ENCODE data around the gene GRID1.

Gene GRID1

DNA sequence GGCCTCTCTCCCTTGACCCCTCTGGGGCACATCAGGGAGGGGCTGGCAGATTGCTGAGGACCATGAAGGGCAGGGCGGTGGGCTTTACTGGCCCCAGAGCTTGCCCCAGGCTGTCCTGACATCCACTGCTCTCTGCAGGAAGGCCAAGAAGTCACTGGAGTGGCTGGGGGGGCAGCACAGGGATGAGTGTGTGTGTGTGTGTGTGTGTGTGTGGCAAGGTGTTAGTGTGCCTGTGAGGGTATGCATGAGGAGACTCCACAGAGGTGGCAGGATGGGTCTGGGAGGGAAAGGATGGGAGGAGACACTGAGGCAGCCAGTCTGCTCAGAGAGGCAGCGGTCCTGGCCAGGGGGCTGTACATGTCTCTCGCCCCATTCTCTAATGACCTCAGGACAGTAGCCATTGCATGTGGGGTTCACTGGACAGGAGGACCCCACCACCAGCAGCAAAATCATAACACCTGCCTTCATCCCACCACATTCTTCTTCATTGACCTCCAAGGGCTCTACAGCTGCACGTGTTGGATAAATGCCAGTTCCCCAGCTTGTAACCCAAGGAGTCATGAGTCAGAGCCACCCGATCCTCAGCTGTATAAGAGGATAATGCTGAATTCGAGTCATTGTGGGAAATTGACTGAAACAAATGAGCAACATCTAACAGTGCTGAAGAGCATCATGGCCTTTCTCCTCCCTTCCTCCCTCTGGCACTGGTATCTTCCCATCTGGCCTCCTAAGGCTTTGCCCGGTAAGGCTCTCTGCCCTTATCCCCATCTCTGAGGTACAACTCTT lies 720.5 kb downstream of the GRID1 start:
- no peak for TF ChIP-seq EZH2phosphoT487 (IDR thresholded peaks at IDR 0.05; ENCODE audit: low read length)
- TF ChIP-seq EZH2 (optimal IDR thresholded peaks at IDR 0.05; ENCODE audit: low read depth, low read length), result no peak
- H3K9me3 ChIP-seq (replicated peaks; ENCODE audit: insufficient read depth, low read length), result no peaks in the 10 kb centered on the region
- H3F3A ChIP-seq (ENCODE audit: insufficient read depth, low read length), result no peaks in the 10 kb centered on the region
- no peaks in the 10 kb centered on the region for H3K9me2 ChIP-seq (replicated peaks; ENCODE audit: insufficient read depth, low read length)
- no peaks in the 10 kb centered on the region for H3K79me2 ChIP-seq (ENCODE audit: low read length)
- H2AFZ ChIP-seq (ENCODE audit: low read length), result no peak overlapping the region
- H3K27me3 ChIP-seq (replicated peaks; ENCODE audit: insufficient read depth, low read length), result no peaks in the 10 kb centered on the region
- H3K4me3 ChIP-seq (ENCODE audit: low read length), result no peak overlapping the region
- DNase-seq, result no peak
- H3K36me3 ChIP-seq (replicated peaks; ENCODE audit: insufficient read depth, low read length), result no peaks in the 10 kb centered on the region
- no peaks in the 10 kb centered on the region for H4K20me1 ChIP-seq (ENCODE audit: insufficient read depth, low read length)
- no peak overlapping the region for H3K4me2 ChIP-seq (ENCODE audit: low read depth, low read length)
- no peak overlapping the region for H3K9ac ChIP-seq (ENCODE audit: low read length)
- no peaks in the 10 kb centered on the region for H3K4me1 ChIP-seq (ENCODE audit: low read length)
- no peak overlapping the region for H3K27ac ChIP-seq (ENCODE audit: low read length)

GRCh38 chr10:85645053-85645452 lies 721.5 kb downstream of the GRID1 start:
- Histone ChIP-seq H3K36me3 (replicated peaks; ENCODE audit: insufficient read depth, low read length) (no peaks in the 10 kb centered on the region), H3K27ac (ENCODE audit: low read length) (no peak overlapping the region), H3K4me3 (ENCODE audit: low read length) (no peak overlapping the region), H3K79me2 (ENCODE audit: low read length) (no peaks in the 10 kb centered on the region), H3K9me2 (replicated peaks; ENCODE audit: insufficient read depth, low read length) (no peaks in the 10 kb centered on the region), H3K9me3 (replicated peaks; ENCODE audit: insufficient read depth, low read length) (no peaks in the 10 kb centered on the region), H3K9ac (ENCODE audit: low read length) (no peak overlapping the region), H2AFZ (ENCODE audit: low read length) (no peak overlapping the region), H3K4me2 (ENCODE audit: low read depth, low read length) (no peak overlapping the region), H3K4me1 (ENCODE audit: low read length) (no peaks in the 10 kb centered on the region), H3K27me3 (replicated peaks; ENCODE audit: insufficient read depth, low read length) (no peaks in the 10 kb centered on the region), H4K20me1 (ENCODE audit: insufficient read depth, low read length) (no peaks in the 10 kb centered on the region), H3F3A (ENCODE audit: insufficient read depth, low read length) (no peaks in the 10 kb centered on the region)
- no peak for TF ChIP-seq EZH2 (optimal IDR thresholded peaks at IDR 0.05; ENCODE audit: low read depth, low read length)
- no peak for TF ChIP-seq EZH2phosphoT487 (IDR thresholded peaks at IDR 0.05; ENCODE audit: low read length)
- TF ChIP-seq CTCF (IDR thresholded peaks at IDR 0.05; ENCODE audit: low read length), result no peak
- no peak for DNase-seq

DNA sequence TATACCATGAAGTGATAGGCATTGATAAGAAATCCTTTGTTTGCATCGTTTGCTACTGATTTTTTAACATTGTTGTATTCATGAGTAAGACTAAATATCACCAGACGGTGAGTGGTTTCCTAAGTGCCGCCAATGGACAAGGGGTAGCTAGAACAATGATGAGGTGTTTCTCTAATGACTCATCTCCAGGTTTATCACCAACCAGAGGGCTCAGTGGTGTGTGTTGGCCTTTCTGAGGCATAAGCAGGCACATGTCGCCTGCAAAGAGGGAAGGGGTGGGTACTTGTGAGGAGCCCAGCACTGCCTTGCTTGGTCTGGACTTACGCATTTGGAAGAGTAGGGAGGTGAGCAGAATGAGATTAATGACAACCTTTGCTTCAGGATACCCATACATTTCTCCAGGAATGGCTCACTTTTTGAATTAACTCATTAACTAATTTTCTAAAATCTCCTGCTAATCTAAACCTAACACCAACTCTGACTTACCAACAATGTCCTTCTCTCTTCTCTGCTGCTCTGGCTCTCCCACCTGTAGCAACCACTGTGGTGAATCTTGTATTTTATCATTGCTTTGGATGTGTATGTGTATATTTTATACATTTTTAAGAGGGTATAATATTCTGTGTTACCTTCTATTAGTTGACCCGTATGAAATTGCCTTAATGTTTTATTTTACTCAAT lies 722.6 kb downstream of the GRID1 start:
- H3F3A ChIP-seq (ENCODE audit: insufficient read depth, low read length), result no peaks in the 10 kb centered on the region
- H3K9me3 ChIP-seq (replicated peaks; ENCODE audit: insufficient read depth, low read length), result no peaks in the 10 kb centered on the region
- H3K27me3 ChIP-seq (replicated peaks; ENCODE audit: insufficient read depth, low read length), result no peaks in the 10 kb centered on the region
- no peak overlapping the region for H3K4me3 ChIP-seq (ENCODE audit: low read length)
- H4K20me1 ChIP-seq (ENCODE audit: insufficient read depth, low read length), result no peaks in the 10 kb centered on the region
- no peak overlapping the region for H2AFZ ChIP-seq (ENCODE audit: low read length)
- no peak overlapping the region for H3K27ac ChIP-seq (ENCODE audit: low read length)
- no peaks in the 10 kb centered on the region for H3K4me1 ChIP-seq (ENCODE audit: low read length)
- no peak overlapping the region for H3K4me2 ChIP-seq (ENCODE audit: low read depth, low read length)
- no peaks in the 10 kb centered on the region for H3K36me3 ChIP-seq (replicated peaks; ENCODE audit: insufficient read depth, low read length)
- no peak for DNase-seq
- no peaks in the 10 kb centered on the region for H3K79me2 ChIP-seq (ENCODE audit: low read length)
- H3K9ac ChIP-seq (ENCODE audit: low read length), result no peak overlapping the region
- H3K9me2 ChIP-seq (replicated peaks; ENCODE audit: insufficient read depth, low read length), result no peaks in the 10 kb centered on the region
- TF ChIP-seq CTCF (IDR thresholded peaks at IDR 0.05; ENCODE audit: low read length) (no peak), EZH2 (optimal IDR thresholded peaks at IDR 0.05; ENCODE audit: low read depth, low read length) (no peak), EZH2phosphoT487 (IDR thresholded peaks at IDR 0.05; ENCODE audit: low read length) (no peak)
